ENCODE results near the gene ZNF93. TPM values are rescaled to one million over a fixed set of nuclear protein-coding genes. Genes with fewer than 3 reads are reported as not detected.
"Not testable (repeated sequence)": the region's sequence is repeated elsewhere in the genome, so short reads cannot be mapped to it uniquely, and the experiment has no call there.

The ZNF93 gene
- total RNA-seq, 1 experiment from 2014 or later, result 58.1 TPM

- Histone ChIP-seq H3K9ac (ENCODE audit: extremely low read depth, insufficient read length, low read length) (no peak overlapping the region), H3K27me3 (ENCODE audit: insufficient read depth, low read length) (no peaks in the 10 kb centered on the region), H4K8ac (replicated peaks; ENCODE audit: insufficient read length, low read depth, low read length) (no peak overlapping the region), H3K18ac (ENCODE audit: insufficient read length, low read depth, low read length) (peak overlapping the region; percentile 96), H3K27ac (ENCODE audit: insufficient read length, low read depth, low read length) (no peak overlapping the region), H3K79me1 (ENCODE audit: insufficient read depth, low read depth, low read length, poor library complexity, severe bottlenecking) (no peaks in the 10 kb centered on the region), H3T11ph (ENCODE audit: low read length) (no peak overlapping the region), H3K56ac (ENCODE audit: insufficient read length, low read depth, low read length) (no peak overlapping the region), H2BK5ac (ENCODE audit: insufficient read length, low read length) (no peak overlapping the region), H3K23ac (ENCODE audit: insufficient read length, low read depth, low read length) (no peak overlapping the region), H2AFZ (ENCODE audit: low read length) (peak overlapping the region; percentile 70), H3K4ac (ENCODE audit: low read depth, low read length) (no peak overlapping the region), H2BK120ac (ENCODE audit: low read depth, low read length, poor library complexity, severe bottlenecking) (no peak overlapping the region), H3K23me2 (ENCODE audit: insufficient read length, low read depth, low read length, poor library complexity, severe bottlenecking) (no peaks in the 10 kb centered on the region), H4K91ac (ENCODE audit: insufficient read length, low read depth, low read length) (no peak overlapping the region), H2AK5ac (ENCODE audit: insufficient read length, low read length) (no peak overlapping the region), H4K20me1 (ENCODE audit: control insufficient read depth, insufficient read depth, insufficient read length) (no peaks in the 10 kb centered on the region), H2BK20ac (ENCODE audit: low read depth, low read length, poor library complexity, severe bottlenecking) (no peak overlapping the region), H3K14ac (ENCODE audit: insufficient read depth, low read length) (peak overlapping the region; percentile 86; the same call in 1 of the 2 replicates), H2BK12ac (ENCODE audit: insufficient read length, low read depth, low read length) (no peak overlapping the region), H4K5ac (ENCODE audit: insufficient read length, low read depth, low read length) (no peak overlapping the region), H2BK15ac (ENCODE audit: low read depth, low read length) (no peak overlapping the region), H3K9me3 (ENCODE audit: control insufficient read depth, low read depth, low read length) (no peaks in the 10 kb centered on the region), H3K79me2 (ENCODE audit: insufficient read depth, low read length) (no peaks in the 10 kb centered on the region), H3K4me2 (ENCODE audit: insufficient read depth, insufficient read length, low read length) (peak overlapping the region; percentile 44), H3K4me1 (ENCODE audit: insufficient read depth, low read length) (no peaks in the 10 kb centered on the region)
- TF ChIP-seq, protein P1, sequence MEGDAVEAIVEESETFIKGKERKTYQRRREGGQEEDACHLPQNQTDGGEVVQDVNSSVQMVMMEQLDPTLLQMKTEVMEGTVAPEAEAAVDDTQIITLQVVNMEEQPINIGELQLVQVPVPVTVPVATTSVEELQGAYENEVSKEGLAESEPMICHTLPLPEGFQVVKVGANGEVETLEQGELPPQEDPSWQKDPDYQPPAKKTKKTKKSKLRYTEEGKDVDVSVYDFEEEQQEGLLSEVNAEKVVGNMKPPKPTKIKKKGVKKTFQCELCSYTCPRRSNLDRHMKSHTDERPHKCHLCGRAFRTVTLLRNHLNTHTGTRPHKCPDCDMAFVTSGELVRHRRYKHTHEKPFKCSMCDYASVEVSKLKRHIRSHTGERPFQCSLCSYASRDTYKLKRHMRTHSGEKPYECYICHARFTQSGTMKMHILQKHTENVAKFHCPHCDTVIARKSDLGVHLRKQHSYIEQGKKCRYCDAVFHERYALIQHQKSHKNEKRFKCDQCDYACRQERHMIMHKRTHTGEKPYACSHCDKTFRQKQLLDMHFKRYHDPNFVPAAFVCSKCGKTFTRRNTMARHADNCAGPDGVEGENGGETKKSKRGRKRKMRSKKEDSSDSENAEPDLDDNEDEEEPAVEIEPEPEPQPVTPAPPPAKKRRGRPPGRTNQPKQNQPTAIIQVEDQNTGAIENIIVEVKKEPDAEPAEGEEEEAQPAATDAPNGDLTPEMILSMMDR (conservative IDR thresholded peaks at IDR 0.05), result no peak
- WGBS (ENCODE audit: extremely low coverage, insufficient read length, low lambda C conversion rate), result no CpG with 5 or more reads among the region's 15 CpGs
- Mint-ChIP-seq H3K4me3 (peak overlapping the region in 1 of 2 experiments; percentile 52; a peak in 3 of 5 replicates), H3K4me1 (peaks cover 9 to 10% of the 10 kb centered on the region in 2 experiments), H3K36me3 (ENCODE audit: insufficient read depth in 1 of 3, low read depth in 3 of 3) (no peaks in the 10 kb centered on the region; a peak in 1 of 7 replicates), H3K9me3 (peaks cover 0 to 6% of the 10 kb centered on the region in 2 experiments; a peak in 4 of 5 replicates), H3K27me3 (ENCODE audit: low read depth) (peaks cover 3% of the 10 kb centered on the region), H3K27ac (peak overlapping the region in 2 of 3 experiments; percentile 87 to 95; a peak in 4 of 7 replicates)
- peak; percentile 91 for DNase-seq
Observed at GRCh38 chr19:19956434-19957075, 55.8 kb downstream of the ZNF93 start.

- H3K4me3 Mint-ChIP-seq, H3K4me1 Mint-ChIP-seq, H3K27ac Mint-ChIP-seq: not testable (repeated sequence)
Observed at GRCh38 chr19:19957766-19958165, 57.0 kb downstream of the ZNF93 start.

More at GRCh38 chr19:19957766-19958165, 57.0 kb downstream of the ZNF93 start:
- not testable (repeated sequence) for H2BK15ac ChIP-seq (ENCODE audit: low read depth, low read length); H3T11ph ChIP-seq (ENCODE audit: low read length); H4K8ac ChIP-seq (replicated peaks; ENCODE audit: insufficient read length, low read depth, low read length); H3K9ac ChIP-seq (ENCODE audit: extremely low read depth, insufficient read length, low read length); H3K27ac ChIP-seq (ENCODE audit: insufficient read length, low read depth, low read length); H3K4me1 ChIP-seq (ENCODE audit: insufficient read depth, low read length); H2BK120ac ChIP-seq (ENCODE audit: low read depth, low read length, poor library complexity, severe bottlenecking); H3K36me3 Mint-ChIP-seq (ENCODE audit: insufficient read depth in 1 of 3, low read depth in 3 of 3); H3K23me2 ChIP-seq (ENCODE audit: insufficient read length, low read depth, low read length, poor library complexity, severe bottlenecking); H3K79me2 ChIP-seq (ENCODE audit: insufficient read depth, low read length); H2AFZ ChIP-seq (ENCODE audit: low read length); H2BK12ac ChIP-seq (ENCODE audit: insufficient read length, low read depth, low read length); H3K23ac ChIP-seq (ENCODE audit: insufficient read length, low read depth, low read length); H3K14ac ChIP-seq (ENCODE audit: insufficient read depth, low read length); H2BK5ac ChIP-seq (ENCODE audit: insufficient read length, low read length); DNase-seq; H3K18ac ChIP-seq (ENCODE audit: insufficient read length, low read depth, low read length); H3K56ac ChIP-seq (ENCODE audit: insufficient read length, low read depth, low read length); H3K4me2 ChIP-seq (ENCODE audit: insufficient read depth, insufficient read length, low read length); H3K9me3 ChIP-seq (ENCODE audit: control insufficient read depth, low read depth, low read length); H3K27me3 ChIP-seq (ENCODE audit: insufficient read depth, low read length); H4K5ac ChIP-seq (ENCODE audit: insufficient read length, low read depth, low read length); H3K4ac ChIP-seq (ENCODE audit: low read depth, low read length); H2AK5ac ChIP-seq (ENCODE audit: insufficient read length, low read length); H4K20me1 ChIP-seq (ENCODE audit: control insufficient read depth, insufficient read depth, insufficient read length); H3K27me3 Mint-ChIP-seq (ENCODE audit: low read depth); H2BK20ac ChIP-seq (ENCODE audit: low read depth, low read length, poor library complexity, severe bottlenecking); H4K91ac ChIP-seq (ENCODE audit: insufficient read length, low read depth, low read length); H3K79me1 ChIP-seq (ENCODE audit: insufficient read depth, low read depth, low read length, poor library complexity, severe bottlenecking)
- WGBS (ENCODE audit: extremely low coverage, insufficient read length, low lambda C conversion rate), result no CpG with 5 or more reads among the region's 8 CpGs
- peaks cover 0 to 11% of the 10 kb centered on the region in 2 experiments; a peak in 4 of 5 replicates for H3K9me3 Mint-ChIP-seq

All from H9 (cell line).